NCI-H2029 treated with DMSO at 0.1 percent for 48 hours (cell line): ENCODE data around the gene RASA3.
"Not testable (repeated sequence)": the region's sequence is repeated elsewhere in the genome, so short reads cannot be mapped to it uniquely, and the experiment has no call there.

Experiments
- DNase-seq: peaks from one replicate; lab custom pipeline; 2025; lab: John Stamatoyannopoulos, UW

Gene RASA3

DNA sequence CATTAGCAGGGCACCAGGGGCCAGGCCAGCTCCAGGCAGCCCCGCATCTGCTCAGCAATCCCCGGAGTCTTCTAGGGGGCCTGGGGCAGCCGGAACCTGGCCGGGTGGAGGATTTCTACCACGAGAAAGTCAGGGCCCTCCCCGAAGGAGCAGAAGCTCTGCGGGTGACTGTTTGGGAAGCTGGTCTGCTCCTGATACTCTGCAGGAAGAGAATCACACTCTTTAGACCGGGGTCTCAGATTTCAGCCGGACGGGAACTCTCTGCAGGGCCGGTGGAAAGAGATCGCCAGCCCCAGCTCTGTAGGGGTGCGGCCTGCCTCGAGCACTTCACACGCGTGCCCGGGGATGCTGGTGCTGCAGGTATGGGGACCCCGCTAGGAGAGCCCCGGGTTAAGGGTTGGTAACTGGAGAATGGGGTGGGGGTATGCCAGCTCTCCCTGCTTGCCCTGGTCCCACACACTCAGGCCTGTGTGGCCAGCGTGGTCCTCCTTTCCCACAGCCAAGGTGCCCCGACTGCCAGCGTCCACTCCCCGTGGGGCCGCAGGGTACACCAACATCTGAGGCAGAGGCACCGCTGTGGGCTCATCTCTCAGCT, 20.1 kb downstream of the RASA3 start:
- DNase-seq = no peak

- no peak for DNase-seq
Measured at GRCh38 chr13:114111577-114111976, 20.8 kb downstream of the RASA3 start.

GRCh38 chr13:114110830-114111189, 21.6 kb downstream of the RASA3 start:
- DNase-seq = not testable (repeated sequence)

- no peak for DNase-seq
Measured at GRCh38 chr13:114110091-114110829, 22.2 kb downstream of the RASA3 start.

DNA sequence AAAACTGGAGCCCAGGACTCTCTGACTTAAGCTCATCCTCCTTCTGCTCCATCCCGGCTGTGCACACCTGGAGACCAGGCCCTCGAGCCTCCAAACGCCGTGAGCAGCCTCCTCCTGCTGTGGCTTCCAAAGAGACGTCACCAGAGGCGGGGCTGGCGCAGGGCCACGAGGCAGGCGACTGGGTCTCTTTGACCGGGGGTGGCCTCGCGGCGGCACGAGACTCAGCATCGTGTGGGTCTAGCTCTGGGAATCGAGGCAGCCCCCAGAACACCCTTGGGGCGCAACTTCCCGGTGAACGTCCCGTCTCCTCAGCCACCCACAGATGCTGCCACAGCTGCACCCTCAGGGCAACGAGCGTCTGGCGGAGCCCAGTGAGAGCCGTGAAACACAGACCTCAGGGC, 22.8 kb downstream of the RASA3 start:
- no peak for DNase-seq

DNA sequence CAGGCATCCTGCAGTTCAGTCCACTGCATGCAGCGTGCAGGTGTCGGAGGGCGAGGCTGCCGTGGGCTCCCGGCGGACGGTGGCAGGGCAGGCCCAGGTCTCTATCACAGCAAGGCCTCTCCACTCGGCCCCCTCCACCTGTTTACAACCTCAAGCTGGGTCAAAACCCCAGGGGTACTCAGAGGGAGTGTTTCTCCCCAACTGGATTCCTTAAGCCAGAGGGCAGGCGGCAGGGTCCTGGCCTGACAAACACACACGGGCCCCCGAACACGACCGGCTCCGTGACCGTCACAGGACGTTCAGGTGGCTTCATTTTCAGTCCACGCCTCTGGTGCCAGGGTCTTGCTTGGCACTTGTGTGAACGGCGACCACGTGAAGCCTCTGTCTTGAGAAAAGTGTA, 23.5 kb downstream of the RASA3 start:
- no peak for DNase-seq

DNA sequence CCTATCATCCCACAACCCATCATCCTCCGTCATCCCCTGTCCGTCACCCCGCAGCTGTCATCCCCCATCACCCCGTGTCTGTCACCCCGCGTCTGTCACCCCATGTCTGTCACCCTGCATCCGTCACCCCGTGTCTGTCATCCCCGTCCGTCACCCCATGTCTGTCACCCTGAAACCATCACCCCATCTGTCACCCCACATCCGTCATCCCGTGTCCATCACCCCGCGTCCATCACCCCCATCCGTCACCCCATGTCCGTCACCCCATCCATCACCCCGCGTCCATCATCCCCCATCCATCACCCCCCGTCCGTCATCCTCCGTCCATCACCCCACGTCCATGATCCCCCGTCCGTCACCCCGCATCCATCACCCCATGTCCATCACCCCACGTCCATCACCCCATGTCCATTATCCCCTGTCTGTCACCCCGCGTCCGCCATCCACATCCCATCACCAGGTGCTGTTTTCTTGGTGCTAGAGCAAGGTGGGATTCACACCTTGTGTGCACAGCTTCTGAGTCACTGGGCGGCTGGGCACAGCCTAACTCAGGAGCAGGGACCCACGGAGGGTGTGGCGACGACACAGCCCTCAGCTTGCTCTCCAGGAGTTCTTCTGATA, 24.2 kb downstream of the RASA3 start:
- no peak for DNase-seq

DNA sequence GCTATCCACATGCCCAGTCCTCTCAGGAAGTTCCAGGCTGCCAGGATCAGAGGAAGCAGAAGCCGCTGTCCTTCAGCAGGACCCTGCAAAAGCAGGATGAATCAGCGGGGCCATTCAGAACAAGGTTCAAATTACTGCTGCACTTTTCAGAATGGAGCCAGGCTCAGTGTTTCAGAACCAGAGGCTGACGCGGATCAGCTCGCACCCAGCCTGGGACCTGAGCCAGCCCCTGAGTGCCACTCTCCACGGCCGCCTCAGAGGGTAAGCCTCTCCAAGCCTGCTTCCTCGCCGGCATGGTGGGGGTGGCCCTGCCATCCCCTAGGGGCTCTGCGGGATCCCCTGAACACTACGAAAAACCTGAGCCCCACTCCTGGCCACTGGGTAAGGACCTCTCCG, 24.7 kb downstream of the RASA3 start:
- DNase-seq = peak; percentile 26

GRCh38 chr13:114106991-114107685, 25.3 kb downstream of the RASA3 start:
- no peak for DNase-seq

DNA sequence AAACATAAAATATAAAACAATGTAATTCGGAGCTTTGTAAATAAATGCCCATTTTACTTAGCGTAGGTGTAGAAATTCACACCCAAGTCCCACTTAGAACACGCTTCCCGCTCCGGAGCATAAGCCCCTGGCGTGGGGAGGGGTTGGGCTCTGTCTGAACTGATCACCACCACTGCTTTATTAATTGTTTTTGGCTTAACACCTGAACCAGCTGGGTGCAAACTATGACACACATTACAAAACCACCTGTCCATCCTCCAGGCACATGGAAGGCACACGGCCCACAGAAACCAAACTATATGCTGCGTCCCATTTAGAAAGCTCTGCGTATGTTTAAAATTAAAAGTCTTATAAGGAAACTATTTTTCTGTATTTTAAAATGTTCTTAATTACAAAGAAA, 25.9 kb downstream of the RASA3 start:
- DNase-seq = no peak

- no peak for DNase-seq
Measured at GRCh38 chr13:114105521-114106225, 26.8 kb downstream of the RASA3 start.

DNA sequence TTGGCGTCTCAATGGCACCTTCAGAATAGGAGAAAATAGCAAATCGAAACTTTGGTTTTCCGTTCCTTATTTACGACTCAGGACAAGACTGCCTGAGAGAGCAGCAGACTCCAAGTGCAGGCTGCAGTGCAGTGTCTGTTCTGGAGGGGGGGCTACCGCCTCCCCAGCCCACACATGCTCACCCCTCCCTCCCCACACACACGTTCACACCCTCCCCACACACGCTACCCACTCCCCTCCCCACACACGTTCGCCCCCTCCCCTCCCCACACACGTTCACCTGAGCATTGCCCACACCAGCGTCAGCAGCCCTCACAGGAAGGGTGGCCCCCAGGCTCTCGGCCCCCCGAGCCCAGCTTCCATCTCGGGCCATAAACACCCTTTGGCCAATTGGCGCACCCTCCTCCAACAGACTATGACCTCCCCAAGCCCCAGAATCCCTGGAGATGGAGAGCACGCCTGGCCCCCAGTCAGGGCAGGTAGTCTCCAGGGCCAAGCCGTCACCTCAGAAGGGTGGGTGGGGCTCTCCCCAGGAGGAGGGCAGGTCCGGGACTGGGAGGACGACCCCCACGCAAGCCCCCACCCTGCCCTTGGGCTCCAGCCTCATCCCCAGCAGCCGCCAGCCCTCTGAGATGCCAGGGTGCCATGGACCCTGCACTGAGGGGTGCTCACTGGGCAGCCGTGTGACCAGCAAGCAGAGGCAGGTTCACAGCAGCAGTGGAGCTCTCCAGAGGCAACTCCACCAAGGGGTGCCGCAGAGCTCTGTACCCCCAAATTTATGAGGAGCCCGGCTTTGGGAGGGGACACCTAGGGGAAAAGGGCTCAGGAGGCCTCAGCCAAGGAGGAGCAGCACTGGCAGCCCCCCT, 27.5 kb downstream of the RASA3 start:
- no peak for DNase-seq

DNA sequence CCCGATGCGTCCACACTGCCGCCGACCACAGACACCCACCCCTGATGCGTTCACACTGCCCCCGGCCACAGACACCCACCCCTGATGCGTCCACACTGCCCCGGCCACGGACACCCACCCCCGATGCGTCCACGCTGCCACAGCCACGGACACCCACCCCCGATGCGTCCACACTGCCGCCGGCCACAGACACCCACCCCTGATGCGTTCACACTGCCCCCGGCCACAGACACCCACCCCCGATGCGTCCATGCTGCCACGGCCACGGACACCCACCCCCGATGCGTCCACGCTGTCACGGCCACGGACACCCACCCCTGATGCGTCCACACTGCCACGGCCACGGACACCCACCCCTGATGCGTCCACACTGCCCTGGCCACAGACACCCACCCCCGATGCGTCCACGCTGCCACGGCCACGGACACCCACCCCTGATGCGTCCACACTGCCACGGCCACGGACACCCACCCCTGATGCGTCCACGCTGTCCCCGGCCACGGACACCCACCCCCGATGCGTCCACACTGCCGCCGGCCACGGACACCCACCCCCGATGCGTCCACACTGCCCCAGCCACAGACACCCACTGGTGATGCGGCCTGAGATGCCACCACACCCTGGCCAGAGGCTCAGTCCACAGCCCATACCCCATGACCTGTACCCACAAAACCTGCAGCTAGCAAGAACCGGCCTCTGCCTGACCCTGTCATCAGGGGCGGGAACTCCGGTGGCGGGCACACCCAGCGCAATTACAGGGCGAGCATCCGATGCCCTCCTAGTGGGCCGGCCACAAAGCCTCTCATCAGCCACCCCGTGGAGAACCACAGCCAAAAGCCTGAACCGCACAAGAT, 28.4 kb downstream of the RASA3 start:
- DNase-seq = no peak

GRCh38 chr13:114103289-114103621, 29.2 kb downstream of the RASA3 start:
- not testable (repeated sequence) for DNase-seq

DNA sequence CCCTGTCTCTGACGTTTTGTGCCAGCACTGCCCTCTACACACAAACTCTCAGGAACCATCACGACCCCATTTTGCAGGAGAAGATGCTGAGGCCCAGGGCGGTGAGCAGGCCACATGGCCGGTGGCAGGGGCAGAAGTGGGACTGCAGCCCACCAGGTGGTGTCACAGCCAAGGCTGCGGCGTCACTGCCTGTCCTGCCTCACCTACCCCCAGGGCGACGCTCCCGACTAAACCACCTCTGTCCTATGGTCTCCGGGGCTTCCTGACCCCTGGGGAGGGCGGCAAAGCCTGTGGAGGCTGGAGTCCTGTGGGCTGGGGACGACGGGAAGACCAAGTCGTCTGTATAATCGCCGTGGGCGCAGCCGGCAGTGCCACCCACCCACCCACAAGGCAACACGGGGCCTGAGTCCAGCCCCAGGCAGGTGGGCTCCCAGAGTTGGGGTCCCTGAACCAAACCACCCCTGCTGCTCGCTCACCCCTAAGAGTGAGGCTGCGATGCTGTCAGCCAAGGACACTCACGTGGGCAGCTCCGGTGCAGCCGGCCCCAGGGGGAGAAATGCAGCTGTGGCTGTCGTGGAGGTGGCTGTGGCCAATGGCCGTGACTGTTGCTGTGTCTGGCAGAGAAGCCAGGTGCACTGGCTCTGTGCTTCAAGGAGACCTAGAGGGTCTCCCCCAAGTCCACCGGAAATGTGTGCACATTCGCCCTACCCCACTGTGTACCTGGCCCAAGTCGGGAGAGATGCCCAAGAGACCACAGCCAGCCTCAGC, 29.7 kb downstream of the RASA3 start:
- DNase-seq = no peak

DNA sequence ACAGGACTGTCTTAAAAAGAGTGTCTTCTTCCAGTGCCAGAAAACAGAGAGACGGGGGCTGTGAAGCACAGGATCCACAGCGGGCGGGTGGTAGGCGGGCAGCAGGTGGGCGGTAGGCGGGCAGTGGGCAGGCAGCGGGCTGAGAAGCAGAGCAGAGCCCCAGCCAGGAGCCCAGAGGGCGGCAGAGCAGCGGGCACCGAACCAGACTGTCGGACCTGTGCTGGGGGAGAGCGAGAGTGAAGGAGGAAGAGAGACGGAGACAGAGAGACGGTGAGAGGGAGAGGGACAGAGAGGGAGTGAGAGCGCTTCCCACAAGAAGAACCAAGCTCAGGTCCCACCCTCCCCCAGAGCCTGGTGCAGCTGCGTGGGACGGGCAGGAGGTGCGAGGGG, 30.3 kb downstream of the RASA3 start:
- no peak for DNase-seq

- DNase-seq = no peak
Measured at GRCh38 chr13:114101358-114102130, 30.9 kb downstream of the RASA3 start.

- DNase-seq = no peak
Measured at GRCh38 chr13:114100446-114101357, 31.7 kb downstream of the RASA3 start.
